Central memory CD8-positive, alpha-beta T cell (primary cell): ENCODE results near the gene UGDH.
A peak's percentile ranks its signal among the peaks of the same experiment; 100 is the strongest.

Experiments
- ATAC-seq: fragments of 150-1000 bp; cut with Tn5 transposase; replicated peaks from 2 replicates; pipeline ENCODE4 v1.10.0; 2022; ENCODE audit warnings: mild to moderate bottlenecking, moderate FRiP score, moderate number of reproducible peaks; ENCODE audit not compliant: poor library complexity, severe bottlenecking; ENCODE audit errors: extremely low read depth
- DNase-seq, 2 donors: peaks; one replicate each; pipeline ENCODE4 v3.0.0; 2021; ENCODE audit warnings: low spot score in 2 of 2
- H3K27ac Mint-ChIP-seq: one replicate; pipeline ENCODE4 v1.8.0; 2022; ENCODE audit warnings: low read depth, mild to moderate bottlenecking, moderate library complexity, mixed read lengths
- H3K27me3 Mint-ChIP-seq: one replicate; pipeline ENCODE4 v1.8.0; 2022; ENCODE audit warnings: mixed read lengths
- H3K36me3 Mint-ChIP-seq: one replicate; pipeline ENCODE4 v1.8.0; 2022; ENCODE audit warnings: mild to moderate bottlenecking, moderate library complexity, mixed read lengths; ENCODE audit not compliant: insufficient read depth
- H3K4me1 Mint-ChIP-seq: one replicate; pipeline ENCODE4 v1.8.0; 2022; ENCODE audit warnings: mixed read lengths
- H3K4me3 Mint-ChIP-seq: one replicate; pipeline ENCODE4 v1.8.0; 2022; ENCODE audit warnings: mild to moderate bottlenecking, moderate library complexity, mixed read lengths
- H3K9me3 Mint-ChIP-seq: one replicate; pipeline ENCODE4 v1.8.0; 2022; ENCODE audit warnings: mixed read lengths

The UGDH gene

GRCh38 chr4:39452860-39453587 is 74.2 kb downstream of the UGDH start:
- DNase-seq (no peak), ATAC-seq (no peak)
- H3K9me3 Mint-ChIP-seq, result no peaks in the 10 kb centered on the region
- H3K4me1 Mint-ChIP-seq, result peaks cover 22% of the 10 kb centered on the region
- peaks cover 67% of the 10 kb centered on the region for H3K36me3 Mint-ChIP-seq
- H3K27me3 Mint-ChIP-seq, result no peaks in the 10 kb centered on the region
- H3K27ac Mint-ChIP-seq, result no peak overlapping the region
- no peak overlapping the region for H3K4me3 Mint-ChIP-seq

GRCh38 chr4:39452153-39452859 is 74.9 kb downstream of the UGDH start:
- H3K4me1 Mint-ChIP-seq, result peaks cover 15% of the 10 kb centered on the region
- H3K27ac Mint-ChIP-seq, result no peak overlapping the region
- H3K27me3 Mint-ChIP-seq, result no peaks in the 10 kb centered on the region
- DNase-seq, result no peak
- no peak for ATAC-seq
- peaks cover 60% of the 10 kb centered on the region for H3K36me3 Mint-ChIP-seq
- no peak overlapping the region for H3K4me3 Mint-ChIP-seq
- H3K9me3 Mint-ChIP-seq, result no peaks in the 10 kb centered on the region

GRCh38 chr4:39451423-39452023 is 75.7 kb downstream of the UGDH start:
- no peaks in the 10 kb centered on the region for H3K9me3 Mint-ChIP-seq
- H3K27me3 Mint-ChIP-seq, result no peaks in the 10 kb centered on the region
- H3K27ac Mint-ChIP-seq, result peak overlapping the region; percentile 85
- peaks cover 7% of the 10 kb centered on the region for H3K4me1 Mint-ChIP-seq
- H3K4me3 Mint-ChIP-seq, result no peak overlapping the region
- DNase-seq (no peak), ATAC-seq (no peak)
- peaks cover 54% of the 10 kb centered on the region for H3K36me3 Mint-ChIP-seq

GRCh38 chr4:39450618-39451017 is 76.6 kb downstream of the UGDH start:
- ATAC-seq, result no peak
- Mint-ChIP-seq H3K36me3 (peaks cover 45% of the 10 kb centered on the region), H3K4me3 (no peak overlapping the region), H3K27me3 (no peaks in the 10 kb centered on the region), H3K9me3 (no peaks in the 10 kb centered on the region), H3K4me1 (peaks cover 5% of the 10 kb centered on the region), H3K27ac (peak overlapping the region; percentile 85)
- DNase-seq, result no peak
